ENCODE results near the gene PPRC1.
"Not testable (repeated sequence)": the region's sequence is repeated elsewhere in the genome, so short reads cannot be mapped to it uniquely, and the experiment has no call there.

Gene PPRC1

DNA sequence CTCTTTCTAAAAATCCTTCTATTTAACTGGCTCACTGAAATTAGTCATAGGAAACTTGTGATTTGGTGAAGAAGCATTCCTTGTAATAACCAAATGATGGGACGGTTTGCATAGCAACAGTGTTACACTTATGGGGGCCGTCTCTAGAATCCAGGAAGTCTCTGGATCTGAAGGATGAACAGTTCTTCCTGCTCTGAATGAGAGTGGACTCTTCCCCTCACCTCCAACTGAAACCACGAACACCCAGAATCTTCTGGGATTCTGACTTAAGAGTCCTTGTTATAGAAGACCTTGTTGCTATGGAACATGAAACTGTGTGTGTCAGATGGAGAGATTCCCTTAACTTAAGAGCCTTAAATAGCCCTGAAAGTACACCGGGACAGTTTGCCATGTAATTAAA lies 42.6 kb downstream of the PPRC1 start:
- DNase-seq (ENCODE audit: low read depth): no peak
- TF ChIP-seq, protein P1, sequence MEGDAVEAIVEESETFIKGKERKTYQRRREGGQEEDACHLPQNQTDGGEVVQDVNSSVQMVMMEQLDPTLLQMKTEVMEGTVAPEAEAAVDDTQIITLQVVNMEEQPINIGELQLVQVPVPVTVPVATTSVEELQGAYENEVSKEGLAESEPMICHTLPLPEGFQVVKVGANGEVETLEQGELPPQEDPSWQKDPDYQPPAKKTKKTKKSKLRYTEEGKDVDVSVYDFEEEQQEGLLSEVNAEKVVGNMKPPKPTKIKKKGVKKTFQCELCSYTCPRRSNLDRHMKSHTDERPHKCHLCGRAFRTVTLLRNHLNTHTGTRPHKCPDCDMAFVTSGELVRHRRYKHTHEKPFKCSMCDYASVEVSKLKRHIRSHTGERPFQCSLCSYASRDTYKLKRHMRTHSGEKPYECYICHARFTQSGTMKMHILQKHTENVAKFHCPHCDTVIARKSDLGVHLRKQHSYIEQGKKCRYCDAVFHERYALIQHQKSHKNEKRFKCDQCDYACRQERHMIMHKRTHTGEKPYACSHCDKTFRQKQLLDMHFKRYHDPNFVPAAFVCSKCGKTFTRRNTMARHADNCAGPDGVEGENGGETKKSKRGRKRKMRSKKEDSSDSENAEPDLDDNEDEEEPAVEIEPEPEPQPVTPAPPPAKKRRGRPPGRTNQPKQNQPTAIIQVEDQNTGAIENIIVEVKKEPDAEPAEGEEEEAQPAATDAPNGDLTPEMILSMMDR (IDR thresholded peaks at IDR 0.05; ENCODE audit: control insufficient read depth, extremely low read depth, insufficient read depth): no peak

DNA sequence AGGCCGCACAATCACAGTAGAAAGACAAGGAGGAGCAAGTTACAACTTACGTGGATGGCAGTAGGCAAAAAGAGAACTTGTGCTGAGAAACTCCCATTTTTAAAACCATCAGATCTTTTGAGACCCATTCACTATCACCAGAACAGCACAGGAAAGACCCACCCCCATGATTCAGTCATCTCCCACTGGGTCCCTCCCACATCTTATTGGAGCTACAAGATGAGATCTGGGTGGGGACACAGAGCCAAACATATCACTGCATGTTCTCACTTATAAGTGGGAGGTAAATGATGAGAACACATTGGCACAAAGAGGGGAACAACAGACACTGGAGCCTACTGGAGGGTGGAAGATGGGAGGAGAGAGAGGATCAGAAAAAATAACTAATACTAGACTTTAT lies 51.8 kb downstream of the PPRC1 start:
- DNase-seq (ENCODE audit: low read depth): no peak
- no peak overlapping the region for H3K4me3 ChIP-seq (ENCODE audit: low read depth, low read length)
- TF ChIP-seq, protein P1 (IDR thresholded peaks at IDR 0.05; ENCODE audit: control insufficient read depth, extremely low read depth, insufficient read depth): no peak

More for the DNA sequence above, 42.6 kb downstream of the PPRC1 start:
- H3K4me3 ChIP-seq (ENCODE audit: low read depth, low read length): no peak overlapping the region

- TF ChIP-seq, protein P1 (IDR thresholded peaks at IDR 0.05; ENCODE audit: control insufficient read depth, extremely low read depth, insufficient read depth): no peak
- H3K4me3 ChIP-seq (ENCODE audit: low read depth, low read length): no peak overlapping the region
- no peak for DNase-seq (ENCODE audit: low read depth)
Measured at GRCh38 chr10:102185272-102185671, 52.4 kb downstream of the PPRC1 start.

DNA sequence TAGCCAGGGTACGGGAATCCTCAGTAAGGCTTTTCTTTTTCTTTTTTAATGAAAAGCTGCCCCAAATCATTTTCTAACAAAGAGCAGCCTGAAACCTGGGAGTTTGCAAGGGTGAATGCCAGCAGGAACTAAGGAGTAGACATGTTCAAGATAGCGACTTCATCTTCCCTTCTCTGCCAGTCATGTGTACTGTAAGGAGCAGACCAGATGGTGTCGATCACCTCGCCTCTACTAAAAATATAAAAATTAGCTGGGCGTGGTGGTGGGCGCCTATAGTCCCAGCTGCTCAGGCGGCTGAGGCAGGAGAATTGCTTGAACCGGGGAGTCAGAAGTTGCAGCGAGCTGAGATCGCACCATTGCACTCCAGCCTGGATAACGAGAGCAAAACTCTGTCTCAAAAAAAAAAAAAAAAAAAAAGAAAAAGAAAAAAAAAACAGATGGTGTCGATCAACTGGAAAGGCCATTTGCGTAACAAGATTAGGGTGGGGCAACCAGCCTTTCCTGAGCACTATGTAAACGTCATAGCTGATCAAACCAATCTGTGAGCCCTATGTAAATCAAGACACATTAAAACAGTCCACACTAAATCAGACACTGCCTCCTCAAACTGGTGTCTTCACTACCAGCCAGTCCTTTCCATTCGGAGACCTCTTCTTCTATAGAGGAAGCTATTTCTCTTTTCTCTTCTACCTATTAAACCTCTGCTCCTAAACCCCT lies 53.1 kb downstream of the PPRC1 start:
- DNase-seq (ENCODE audit: low read depth): no peak
- TF ChIP-seq, protein P1 (IDR thresholded peaks at IDR 0.05; ENCODE audit: control insufficient read depth, extremely low read depth, insufficient read depth): no peak
- no peak overlapping the region for H3K4me3 ChIP-seq (ENCODE audit: low read depth, low read length)

- DNase-seq (ENCODE audit: low read depth): no peak
- TF ChIP-seq, protein P1 (IDR thresholded peaks at IDR 0.05; ENCODE audit: control insufficient read depth, extremely low read depth, insufficient read depth): no peak
- no peak overlapping the region for H3K4me3 ChIP-seq (ENCODE audit: low read depth, low read length)
Measured at GRCh38 chr10:102188298-102188940, 55.6 kb downstream of the PPRC1 start.

- not testable (repeated sequence) for H3K4me3 ChIP-seq (ENCODE audit: low read depth, low read length); DNase-seq (ENCODE audit: low read depth)
Measured at GRCh38 chr10:102188941-102189898, 56.4 kb downstream of the PPRC1 start.

- H3K4me3 ChIP-seq (ENCODE audit: low read depth, low read length): no peak overlapping the region
- DNase-seq (ENCODE audit: low read depth): no peak
- TF ChIP-seq, protein P1 (IDR thresholded peaks at IDR 0.05; ENCODE audit: control insufficient read depth, extremely low read depth, insufficient read depth): no peak
Measured at GRCh38 chr10:102191956-102192355, 59.1 kb downstream of the PPRC1 start.
